Fibroblast of upper back skin (primary cell): ENCODE results near the gene HS1BP3.

Experiments used
- DNase-seq: peaks from one replicate; pipeline ENCODE4 v3.0.0-alpha.2; 2013

The HS1BP3 gene

DNA sequence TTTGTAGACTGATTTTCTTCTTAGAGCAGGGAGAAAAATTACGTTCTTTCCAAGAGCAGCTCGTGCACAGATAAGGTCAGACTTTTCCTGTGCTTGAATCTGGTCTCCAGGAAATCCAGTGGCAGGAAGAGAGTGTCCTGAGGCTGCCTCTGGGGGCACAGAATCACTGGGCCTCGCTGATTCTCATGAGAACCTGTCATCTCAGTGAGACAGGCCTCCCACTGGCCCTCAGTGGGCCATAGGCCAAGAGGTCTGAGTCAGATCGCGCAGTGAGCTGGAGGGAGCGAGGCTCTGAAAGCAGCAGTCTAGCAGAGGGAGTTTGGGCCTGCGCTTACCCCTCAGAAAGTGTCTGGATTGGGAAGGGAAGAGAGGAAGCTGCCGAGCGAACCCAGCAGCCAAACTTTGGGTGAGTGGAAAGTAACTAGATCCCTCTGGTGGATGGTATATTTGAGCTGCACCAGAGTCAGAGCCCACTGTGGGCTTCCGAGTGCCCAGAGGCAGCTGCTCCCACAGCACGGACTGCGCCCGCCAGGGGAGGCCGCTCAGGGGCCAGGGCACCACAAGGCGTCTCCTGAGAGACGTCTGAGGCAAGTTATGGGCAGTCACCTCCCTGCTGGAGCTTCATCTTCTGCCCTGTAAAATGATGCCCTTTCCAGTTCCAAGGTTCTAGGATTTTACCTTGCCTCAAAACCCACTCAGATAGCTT lies 24.2 kb upstream of the HS1BP3 start:
- DNase-seq, result peak; percentile 77

- DNase-seq, result no peak
Observed at GRCh38 chr2:20674309-20674965, 23.5 kb upstream of the HS1BP3 start.

GRCh38 chr2:20673686-20674308 lies 22.9 kb upstream of the HS1BP3 start:
- no peak for DNase-seq

- no peak for DNase-seq
Observed at GRCh38 chr2:20672201-20672951, 21.5 kb upstream of the HS1BP3 start.

DNA sequence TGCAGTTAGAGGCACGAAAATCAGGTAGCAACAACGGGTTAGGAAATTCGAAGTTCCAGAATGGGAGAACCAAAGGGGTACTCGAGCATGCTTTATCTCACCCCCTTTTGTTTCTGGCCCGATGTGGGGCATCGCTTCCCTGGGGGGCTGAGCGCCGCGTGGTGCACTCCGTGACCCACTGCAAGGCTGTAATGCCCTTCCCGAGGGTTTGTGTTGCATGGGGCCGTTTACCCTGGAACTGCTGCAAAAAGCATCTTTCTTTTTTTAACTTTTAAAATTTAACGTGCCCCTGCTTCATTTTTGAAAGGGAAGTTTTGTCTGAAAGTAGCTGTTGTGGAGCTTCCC lies 20.8 kb upstream of the HS1BP3 start:
- DNase-seq, result no peak

DNA sequence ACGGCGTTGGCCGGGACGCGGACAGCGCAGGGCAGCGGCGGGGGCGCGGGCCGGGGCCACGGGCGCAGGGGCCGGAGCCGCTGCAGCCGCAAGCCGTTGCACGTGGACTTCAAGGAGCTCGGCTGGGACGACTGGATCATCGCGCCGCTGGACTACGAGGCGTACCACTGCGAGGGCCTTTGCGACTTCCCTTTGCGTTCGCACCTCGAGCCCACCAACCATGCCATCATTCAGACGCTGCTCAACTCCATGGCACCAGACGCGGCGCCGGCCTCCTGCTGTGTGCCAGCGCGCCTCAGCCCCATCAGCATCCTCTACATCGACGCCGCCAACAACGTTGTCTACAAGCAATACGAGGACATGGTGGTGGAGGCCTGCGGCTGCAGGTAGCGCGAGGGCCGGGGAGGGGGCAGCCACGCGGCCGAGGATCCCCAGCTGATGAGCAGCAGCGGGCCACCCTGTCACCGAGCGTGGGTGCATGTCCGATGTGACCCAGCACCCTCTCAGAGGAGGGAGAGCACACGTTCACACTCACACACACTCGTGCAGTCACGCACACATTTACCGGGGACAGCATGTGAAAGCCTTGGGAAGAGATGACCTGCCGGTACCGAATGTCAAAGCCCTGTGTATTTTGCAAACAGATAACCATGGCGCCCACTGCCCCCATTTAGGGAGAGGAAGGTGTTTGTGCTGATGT lies 20.3 kb upstream of the HS1BP3 start:
- no peak for DNase-seq

DNA sequence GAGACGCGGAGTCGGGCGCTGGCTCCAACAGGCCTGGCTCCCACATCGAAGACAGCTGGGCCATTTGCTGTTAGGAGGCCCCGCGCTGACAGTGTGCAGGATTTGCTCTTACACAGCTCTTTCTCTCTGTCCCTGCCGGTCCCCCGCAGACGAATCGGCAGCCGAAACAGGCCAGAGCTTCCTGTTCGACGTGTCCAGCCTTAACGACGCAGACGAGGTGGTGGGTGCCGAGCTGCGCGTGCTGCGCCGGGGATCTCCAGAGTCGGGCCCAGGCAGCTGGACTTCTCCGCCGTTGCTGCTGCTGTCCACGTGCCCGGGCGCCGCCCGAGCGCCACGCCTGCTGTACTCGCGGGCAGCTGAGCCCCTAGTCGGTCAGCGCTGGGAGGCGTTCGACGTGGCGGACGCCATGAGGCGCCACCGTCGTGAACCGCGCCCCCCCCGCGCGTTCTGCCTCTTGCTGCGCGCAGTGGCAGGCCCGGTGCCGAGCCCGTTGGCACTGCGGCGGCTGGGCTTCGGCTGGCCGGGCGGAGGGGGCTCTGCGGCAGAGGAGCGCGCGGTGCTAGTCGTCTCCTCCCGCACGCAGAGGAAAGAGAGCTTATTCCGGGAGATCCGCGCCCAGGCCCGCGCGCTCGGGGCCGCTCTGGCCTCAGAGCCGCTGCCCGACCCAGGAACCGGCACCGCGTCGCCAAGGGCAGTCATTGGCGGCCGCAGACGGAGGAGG lies 19.6 kb upstream of the HS1BP3 start:
- DNase-seq, result no peak

DNA sequence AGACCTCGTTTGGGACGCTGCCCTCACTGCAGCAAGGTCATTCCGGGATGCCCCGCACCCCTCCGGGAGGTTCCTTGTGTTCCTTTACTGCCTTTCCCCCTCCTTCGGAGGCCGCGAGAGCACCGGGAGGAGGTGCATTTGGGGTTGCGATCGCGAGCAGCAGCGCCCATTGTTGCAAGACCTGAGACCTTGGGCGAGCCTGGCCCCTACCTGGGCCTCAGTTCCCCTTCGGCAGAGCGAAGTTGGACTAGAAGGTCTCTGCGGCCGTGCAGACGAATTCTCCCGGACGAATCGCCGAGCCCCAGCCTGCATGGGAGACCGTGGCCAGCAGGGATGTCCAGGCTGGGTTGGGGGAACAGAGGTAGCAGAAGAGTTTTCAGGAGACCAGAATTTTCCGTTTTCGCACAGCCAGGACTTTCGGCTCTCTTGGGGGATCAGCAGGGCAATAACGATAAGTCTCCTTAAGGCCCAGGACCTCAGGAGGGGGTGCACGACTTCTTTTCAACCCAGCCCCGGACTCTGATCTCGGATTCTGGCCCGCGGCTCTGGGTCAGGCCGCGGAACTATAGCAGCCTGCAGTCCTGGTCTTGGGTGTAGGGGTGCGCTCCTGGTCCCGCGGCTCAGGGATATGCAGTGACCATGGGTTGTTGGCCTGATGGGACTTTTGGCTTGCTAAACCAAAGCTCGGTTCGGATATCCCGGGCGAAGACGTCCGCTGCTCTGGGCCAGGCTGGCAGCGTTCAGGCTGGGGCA lies 18.8 kb upstream of the HS1BP3 start:
- no peak for DNase-seq

DNA sequence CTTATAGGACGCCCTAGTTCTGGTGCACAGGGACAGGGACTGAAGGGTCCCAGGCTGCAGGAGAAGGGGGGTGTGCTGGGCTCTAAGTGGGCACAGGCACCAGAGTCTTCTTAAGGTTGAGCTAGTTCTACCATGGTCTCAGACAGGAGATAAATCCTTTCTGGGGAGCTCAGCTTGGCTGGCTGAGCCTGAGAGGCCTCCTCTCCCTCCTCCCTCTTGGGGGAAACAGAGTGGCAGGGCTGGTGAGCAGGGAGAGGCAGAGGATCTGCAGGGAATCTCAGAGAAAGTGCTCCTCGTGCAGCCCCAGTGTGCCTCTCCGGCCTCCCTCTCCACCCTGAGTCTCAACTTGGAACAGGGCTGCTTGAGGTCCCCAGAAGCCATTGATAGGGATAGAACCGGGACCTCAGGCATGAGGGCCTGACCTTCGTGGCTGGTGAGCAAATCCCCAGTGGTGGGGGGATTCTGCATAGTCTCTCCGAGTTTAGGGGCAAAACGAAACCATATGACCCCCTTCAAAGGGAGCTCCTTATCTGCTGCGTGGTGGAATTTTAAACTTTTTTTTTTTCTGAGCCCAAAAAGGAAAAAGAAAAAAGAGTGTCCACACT lies 18.1 kb upstream of the HS1BP3 start:
- DNase-seq, result no peak

DNA sequence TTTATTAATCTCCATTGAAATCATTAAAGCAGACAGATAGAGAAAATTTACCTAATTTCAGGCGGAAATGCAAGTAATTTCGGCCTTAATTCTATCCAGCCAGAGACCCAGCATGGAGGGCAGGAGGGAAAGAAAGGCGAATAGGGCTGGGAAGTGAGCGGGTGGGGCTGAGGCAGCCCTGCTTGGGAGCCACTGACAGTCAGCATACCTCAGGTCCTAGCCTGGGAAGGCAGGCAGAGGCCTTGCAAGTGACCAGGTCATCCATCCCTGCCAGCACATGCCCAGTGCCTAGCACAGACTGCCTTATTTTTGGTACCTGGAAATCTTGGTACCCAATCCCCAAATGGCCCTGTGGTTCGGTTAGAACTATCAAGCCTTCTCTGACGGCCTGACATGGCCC lies 17.6 kb upstream of the HS1BP3 start:
- DNase-seq, result no peak

DNA sequence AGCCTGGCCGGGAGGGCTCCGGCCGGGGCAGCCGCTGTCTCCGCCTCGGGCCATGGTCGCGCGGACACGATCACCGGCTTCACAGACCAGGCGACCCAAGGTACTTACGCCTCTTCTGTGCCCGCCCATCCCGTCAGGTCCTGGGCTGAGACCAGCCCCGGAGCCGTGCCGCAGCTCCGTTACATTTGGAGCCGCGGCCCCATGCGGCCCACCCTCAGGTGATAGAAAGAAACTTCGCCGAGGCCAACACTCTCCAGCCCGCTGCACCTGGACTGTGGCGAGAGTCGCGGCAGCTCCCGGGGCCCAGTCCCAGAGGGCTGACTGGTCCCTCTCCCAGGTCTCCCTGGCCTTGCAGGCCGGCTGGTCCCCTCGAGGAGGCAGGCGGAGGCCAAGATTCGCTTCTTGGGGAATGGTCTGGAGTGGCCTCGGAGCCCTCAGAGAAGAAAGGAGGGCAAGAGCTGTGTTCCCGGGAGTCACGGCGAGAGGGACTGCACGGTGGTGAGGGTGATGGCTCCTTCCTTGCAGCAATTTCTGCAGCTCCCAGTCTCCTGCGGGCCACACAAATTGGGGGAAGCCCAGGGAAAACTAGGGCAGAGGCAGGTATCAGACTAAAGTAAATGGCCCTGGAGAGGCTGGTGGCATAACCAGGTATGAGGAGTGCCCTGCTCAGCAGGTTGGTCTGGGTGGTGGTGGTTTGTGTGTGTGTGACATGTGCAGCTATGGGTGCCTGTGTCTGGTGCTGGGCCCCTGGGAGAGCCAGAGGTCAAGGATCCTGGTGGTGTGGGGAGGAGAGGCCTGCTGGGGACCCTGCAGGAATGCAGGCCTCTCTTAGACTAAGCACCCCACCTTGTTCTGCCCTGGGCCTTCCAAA lies 16.9 kb upstream of the HS1BP3 start:
- no peak for DNase-seq

DNA sequence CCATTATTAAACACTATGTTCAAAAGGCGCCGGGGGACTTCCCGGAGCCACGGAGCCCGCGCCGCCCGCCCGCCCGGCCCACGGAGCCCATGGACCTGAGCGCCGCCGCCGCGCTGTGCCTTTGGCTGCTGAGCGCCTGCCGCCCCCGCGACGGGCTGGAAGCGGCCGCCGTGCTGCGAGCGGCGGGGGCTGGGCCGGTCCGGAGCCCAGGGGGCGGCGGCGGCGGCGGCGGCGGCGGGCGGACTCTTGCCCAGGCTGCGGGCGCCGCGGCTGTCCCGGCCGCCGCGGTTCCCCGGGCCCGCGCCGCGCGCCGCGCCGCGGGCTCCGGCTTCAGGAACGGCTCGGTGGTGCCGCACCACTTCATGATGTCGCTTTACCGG lies 16.2 kb upstream of the HS1BP3 start:
- DNase-seq, result no peak

- no peak for DNase-seq
Observed at GRCh38 chr2:20666304-20667150, 15.6 kb upstream of the HS1BP3 start, which contains the start of gene GDF7. TSS of gene GDF7 (plus strand) at chr2:20667144. CDS start at chr2:20667240, 96 bp downstream.

DNA sequence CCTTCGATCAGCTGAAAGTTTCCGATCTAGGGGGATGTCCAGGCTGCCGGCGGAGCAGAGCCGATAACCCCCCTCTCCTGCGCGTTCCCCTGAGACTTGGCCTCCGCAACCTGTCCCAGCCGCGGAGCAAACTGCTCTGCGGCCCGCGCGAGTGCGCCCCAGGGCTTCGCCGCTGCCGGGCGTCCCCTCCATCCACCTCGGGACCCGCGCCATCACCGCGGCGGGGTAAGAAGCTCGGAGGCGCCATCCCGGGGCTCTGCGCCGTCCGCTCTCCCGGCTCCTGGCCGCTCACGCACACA lies 15.1 kb upstream of the HS1BP3 start:
- DNase-seq, result no peak

DNA sequence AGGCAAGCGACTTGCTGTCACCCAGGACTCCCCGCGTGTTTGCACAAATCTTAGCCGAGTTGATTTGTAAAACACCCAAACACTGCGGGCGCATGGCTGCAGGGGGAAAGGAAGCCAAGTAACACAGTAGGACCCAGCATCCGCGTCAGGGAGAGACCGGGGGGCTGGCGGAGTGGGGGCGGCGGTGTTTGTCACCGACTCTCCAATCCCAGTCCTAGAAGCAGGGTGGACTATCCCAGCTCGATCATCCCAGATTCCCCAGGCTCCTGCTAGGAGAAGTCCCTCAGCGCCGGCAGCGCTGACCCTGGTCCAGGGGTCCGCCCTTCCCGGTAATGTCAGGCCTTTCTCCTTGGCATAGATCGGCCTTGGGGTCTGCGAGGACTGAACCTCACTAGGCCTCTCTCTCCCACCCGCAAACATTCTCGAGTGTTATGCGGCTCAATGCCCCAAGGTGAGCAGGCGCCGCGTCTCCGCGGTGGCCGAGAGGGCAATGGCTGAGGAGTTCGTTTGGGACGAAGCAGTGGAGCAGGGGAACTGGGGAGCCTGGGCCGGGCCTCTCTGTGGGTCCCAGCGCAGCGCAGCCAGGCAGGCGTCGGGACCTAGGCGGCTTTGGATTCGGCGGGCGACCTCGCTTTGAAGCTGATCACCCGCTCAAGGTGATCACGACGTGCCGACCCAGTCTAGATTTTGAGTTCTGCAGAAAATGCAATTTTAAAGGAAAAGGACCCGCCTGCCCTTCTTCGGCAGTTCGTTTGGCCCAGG lies 14.5 kb upstream of the HS1BP3 start:
- DNase-seq, result no peak

- DNase-seq, result no peak
Observed at GRCh38 chr2:20664431-20665242, 13.7 kb upstream of the HS1BP3 start.

DNA sequence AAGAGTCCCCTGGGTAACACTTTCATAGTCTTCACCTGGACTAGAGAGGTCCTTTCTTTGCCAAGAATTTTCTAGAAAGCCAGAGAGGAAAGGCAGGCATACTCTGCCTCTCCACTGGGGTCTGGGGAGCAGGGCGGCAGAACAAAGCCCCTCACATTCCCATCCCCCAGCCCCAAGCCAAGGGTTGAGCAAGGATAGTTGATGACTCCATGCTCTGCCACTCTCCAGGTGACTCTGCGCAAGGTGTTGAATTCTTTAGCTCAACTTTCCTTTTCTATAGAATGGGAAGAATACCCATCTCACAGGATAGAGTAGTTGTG lies 13.1 kb upstream of the HS1BP3 start:
- DNase-seq, result no peak
